Measurements from ENCODE around the gene SLC9A7. TPM values are rescaled to one million over a fixed set of nuclear protein-coding genes. Genes with fewer than 3 reads are reported as not detected.

Gene SLC9A7
- total and polyA plus RNA-seq, 8 donors, result 2.2 to 16.0 (median 6.3) TPM

DNA sequence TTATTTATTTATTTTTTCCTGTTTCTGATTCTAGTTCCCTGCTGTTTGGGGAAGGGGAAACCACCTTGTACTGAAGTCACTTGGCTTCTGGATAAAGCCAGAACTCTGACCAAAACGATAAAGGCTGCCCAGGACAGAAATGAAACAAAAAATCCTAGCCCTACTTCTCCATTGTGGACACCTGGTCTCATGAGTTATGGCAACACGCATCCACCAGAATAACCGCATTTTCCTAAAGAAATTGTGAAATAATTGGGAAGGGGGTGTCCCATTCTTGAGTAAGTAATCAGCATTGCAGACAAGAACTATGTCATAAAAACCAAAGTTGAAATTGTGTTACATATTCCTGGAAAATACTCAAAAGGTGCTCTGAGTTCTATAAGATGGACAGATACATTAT, 42.1 kb downstream of the SLC9A7 start:
- Histone ChIP-seq H3K9me3 (no peaks in the 10 kb centered on the region), H3K27me3 (no peaks in the 10 kb centered on the region), H3K4me1 (no peaks in the 10 kb centered on the region), H3K36me3 (no peaks in the 10 kb centered on the region), H3K4me3 (no peak overlapping the region), H3K27ac (no peak overlapping the region)
- no peak for FAIRE-seq
- DNase-seq, result no peak
- intact Hi-C loops (cut with DNase I), result no loop called here
- WGBS, 2 donors, result 66 to 81% methylated on average over 3 of the region's 3 CpGs
- ATAC-seq, result no peak
- TF ChIP-seq, protein P1, sequence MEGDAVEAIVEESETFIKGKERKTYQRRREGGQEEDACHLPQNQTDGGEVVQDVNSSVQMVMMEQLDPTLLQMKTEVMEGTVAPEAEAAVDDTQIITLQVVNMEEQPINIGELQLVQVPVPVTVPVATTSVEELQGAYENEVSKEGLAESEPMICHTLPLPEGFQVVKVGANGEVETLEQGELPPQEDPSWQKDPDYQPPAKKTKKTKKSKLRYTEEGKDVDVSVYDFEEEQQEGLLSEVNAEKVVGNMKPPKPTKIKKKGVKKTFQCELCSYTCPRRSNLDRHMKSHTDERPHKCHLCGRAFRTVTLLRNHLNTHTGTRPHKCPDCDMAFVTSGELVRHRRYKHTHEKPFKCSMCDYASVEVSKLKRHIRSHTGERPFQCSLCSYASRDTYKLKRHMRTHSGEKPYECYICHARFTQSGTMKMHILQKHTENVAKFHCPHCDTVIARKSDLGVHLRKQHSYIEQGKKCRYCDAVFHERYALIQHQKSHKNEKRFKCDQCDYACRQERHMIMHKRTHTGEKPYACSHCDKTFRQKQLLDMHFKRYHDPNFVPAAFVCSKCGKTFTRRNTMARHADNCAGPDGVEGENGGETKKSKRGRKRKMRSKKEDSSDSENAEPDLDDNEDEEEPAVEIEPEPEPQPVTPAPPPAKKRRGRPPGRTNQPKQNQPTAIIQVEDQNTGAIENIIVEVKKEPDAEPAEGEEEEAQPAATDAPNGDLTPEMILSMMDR (IDR thresholded peaks at IDR 0.05), result no peak

DNA sequence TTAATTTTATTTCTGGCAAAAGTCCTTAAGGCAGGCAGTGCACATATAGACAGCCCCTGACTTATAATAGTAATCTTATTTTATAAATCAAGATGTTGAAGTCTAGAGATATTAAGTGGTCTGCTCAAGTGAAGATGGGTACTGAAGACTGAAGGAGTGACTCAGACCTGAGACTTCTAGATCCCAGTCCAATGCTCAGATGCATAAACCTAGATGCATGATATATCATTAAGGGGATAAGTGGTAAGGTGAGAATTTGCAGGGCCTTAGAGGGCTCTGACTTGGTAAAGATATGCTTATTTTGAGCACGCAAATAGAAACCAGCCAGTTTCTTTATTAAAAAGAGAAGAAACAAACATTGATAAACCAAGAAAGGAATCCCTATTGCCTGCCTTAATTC, 42.9 kb downstream of the SLC9A7 start:
- no peak for ATAC-seq
- no peak for DNase-seq
- Histone ChIP-seq H3K4me3 (no peak overlapping the region), H3K27me3 (no peaks in the 10 kb centered on the region), H3K27ac (no peak overlapping the region), H3K36me3 (no peaks in the 10 kb centered on the region), H3K4me1 (no peaks in the 10 kb centered on the region), H3K9me3 (no peaks in the 10 kb centered on the region)
- WGBS, 2 donors, result 74 to 82% methylated on average over 1 of the region's 1 CpG
- TF ChIP-seq, protein P1 (IDR thresholded peaks at IDR 0.05), result no peak
- no peak for FAIRE-seq
- intact Hi-C loops (cut with DNase I), result no loop called here

DNA sequence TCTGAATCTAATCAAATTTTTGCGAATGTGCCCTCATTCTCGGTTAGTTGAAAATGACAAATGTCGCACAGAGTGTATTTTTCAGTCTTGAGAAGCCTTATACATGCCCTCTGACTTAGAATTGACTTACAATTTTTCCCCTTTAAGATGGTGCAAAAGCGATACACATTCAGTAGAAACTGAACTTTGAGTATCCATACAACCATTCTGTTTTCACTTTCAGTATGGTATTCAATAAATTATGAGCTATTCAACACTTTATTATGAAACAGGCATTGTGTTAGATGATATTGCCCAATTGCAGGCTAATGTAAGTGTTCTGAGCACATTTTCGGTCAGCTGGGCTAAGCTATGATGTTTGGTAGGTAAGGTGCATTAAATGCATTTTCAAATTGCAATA, 43.4 kb downstream of the SLC9A7 start:
- no peak for DNase-seq
- no peaks in the 10 kb centered on the region for H3K9me3 ChIP-seq
- WGBS, 2 donors, result 71 to 87% methylated on average over 5 of the region's 5 CpGs
- no peaks in the 10 kb centered on the region for H3K27me3 ChIP-seq
- intact Hi-C loops (cut with DNase I), result no loop called here
- H3K4me3 ChIP-seq, result no peak overlapping the region
- H3K36me3 ChIP-seq, result no peaks in the 10 kb centered on the region
- no peaks in the 10 kb centered on the region for H3K4me1 ChIP-seq
- no peak for ATAC-seq
- FAIRE-seq, result peak; percentile 26
- TF ChIP-seq, protein P1 (IDR thresholded peaks at IDR 0.05), result no peak
- H3K27ac ChIP-seq, result no peak overlapping the region

DNA sequence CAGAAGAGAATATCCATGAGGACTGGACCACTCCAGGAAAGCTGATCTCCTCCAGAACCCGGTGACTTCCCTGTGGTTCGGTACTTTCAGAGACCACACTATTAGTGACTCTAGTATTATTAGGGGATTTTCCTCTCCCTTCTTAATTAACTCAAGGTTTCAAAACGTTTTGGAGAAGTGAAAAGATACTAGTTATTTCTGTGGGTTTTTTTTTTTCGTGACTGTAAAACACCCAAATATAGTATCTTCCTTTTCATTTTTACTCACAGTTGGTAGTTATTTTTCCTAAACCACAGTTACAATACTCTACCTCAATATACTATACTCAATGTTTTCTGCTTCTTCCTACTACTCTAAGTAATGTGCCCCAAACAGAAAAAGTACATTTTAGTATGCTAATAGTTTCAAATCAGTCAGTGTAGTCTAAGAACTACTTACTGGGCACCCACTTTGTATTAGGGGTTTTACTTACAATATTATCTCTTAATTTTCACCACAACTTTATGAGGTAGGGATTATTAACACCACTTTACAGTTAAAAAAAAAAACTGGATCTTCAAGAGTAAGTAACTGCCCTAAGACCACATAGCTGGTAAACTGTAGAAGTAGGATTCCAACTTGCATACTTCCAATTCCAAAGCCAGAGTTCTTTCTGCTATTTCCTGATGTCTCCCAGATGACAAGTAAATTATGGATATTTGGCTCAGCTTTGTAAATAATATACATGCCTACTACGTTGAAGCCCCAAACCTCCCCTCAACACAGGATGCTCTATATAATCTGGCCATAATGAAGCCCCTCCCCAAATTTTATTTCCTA, 45.0 kb downstream of the SLC9A7 start:
- ATAC-seq, result no peak
- Histone ChIP-seq H3K36me3 (no peaks in the 10 kb centered on the region), H3K4me1 (no peaks in the 10 kb centered on the region), H3K27me3 (no peaks in the 10 kb centered on the region), H3K4me3 (no peak overlapping the region), H3K9me3 (no peaks in the 10 kb centered on the region), H3K27ac (no peak overlapping the region)
- intact Hi-C loops (cut with DNase I), result no loop called here
- 61 to 69% methylated on average over 5 of the region's 5 CpGs for WGBS, 2 donors
- no peak for DNase-seq
- TF ChIP-seq, protein P1 (IDR thresholded peaks at IDR 0.05), result no peak
- no peak for FAIRE-seq

DNA sequence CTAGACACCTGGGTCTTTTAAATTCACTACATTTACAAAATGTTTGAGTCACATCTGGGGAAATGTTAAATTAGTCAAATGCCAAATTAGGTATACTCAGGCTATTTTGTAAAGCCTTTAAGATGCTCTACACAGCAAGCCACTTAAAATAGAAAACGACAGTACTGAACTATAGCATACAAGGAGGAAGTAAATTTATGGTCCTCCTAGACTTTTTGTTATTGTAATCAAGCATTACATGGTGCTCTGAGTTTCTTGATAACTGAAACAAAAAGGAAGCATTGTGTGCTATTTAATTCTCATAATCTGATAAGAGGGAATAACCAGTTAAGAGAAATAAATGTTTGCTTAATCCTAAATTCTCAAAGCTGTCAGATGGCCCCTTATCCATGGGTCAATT, 46.2 kb downstream of the SLC9A7 start:
- no peaks in the 10 kb centered on the region for H3K36me3 ChIP-seq
- H3K4me1 ChIP-seq, result no peaks in the 10 kb centered on the region
- intact Hi-C loops (cut with DNase I), result no loop called here
- FAIRE-seq, result no peak
- no peaks in the 10 kb centered on the region for H3K9me3 ChIP-seq
- no peaks in the 10 kb centered on the region for H3K27me3 ChIP-seq
- TF ChIP-seq, protein P1 (IDR thresholded peaks at IDR 0.05), result no peak
- WGBS, 2 donors, result 39 to 73% methylated on average over 1 of the region's 1 CpG
- DNase-seq, result no peak
- ATAC-seq, result no peak
- no peak overlapping the region for H3K4me3 ChIP-seq
- H3K27ac ChIP-seq, result no peak overlapping the region

Measured in pancreas (tissue), 10 donors.